ENCODE results near the gene CRLF1. TPM values are rescaled to one million over a fixed set of nuclear protein-coding genes. Genes with fewer than 3 reads are reported as not detected.

The CRLF1 gene
- polyA plus RNA-seq, 1 donor = 6.4 TPM

GRCh38 chr19:18557411-18558201 is 49.0 kb downstream of the CRLF1 start, which contains the start of gene KXD1:
Gene KXD1, plus strand, starts transcription at chr19:18557870. Its CDS starts 4,187 bp downstream, at chr19:18562057.
- DNase-seq = peak; percentile 97

DNA sequence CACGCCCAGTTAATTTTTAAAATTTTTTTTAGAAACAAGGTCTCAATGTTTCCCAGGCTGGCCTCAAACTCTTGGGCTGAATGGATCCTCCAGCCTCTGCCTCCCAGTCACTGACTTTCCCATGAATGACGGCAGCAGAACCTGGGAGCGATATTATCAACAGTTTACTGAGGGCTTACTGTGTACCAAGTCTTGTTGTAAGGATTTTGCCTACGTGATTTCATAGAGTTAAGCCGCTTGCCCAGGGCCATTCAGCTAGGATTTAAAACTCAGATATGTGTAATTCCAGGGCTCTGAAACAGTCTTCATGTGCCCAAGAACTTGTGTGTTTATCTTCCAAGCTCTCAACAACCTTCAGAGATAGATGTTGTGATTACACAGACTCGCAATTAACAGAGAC is 55.0 kb downstream of the CRLF1 start:
- DNase-seq = no peak

DNA sequence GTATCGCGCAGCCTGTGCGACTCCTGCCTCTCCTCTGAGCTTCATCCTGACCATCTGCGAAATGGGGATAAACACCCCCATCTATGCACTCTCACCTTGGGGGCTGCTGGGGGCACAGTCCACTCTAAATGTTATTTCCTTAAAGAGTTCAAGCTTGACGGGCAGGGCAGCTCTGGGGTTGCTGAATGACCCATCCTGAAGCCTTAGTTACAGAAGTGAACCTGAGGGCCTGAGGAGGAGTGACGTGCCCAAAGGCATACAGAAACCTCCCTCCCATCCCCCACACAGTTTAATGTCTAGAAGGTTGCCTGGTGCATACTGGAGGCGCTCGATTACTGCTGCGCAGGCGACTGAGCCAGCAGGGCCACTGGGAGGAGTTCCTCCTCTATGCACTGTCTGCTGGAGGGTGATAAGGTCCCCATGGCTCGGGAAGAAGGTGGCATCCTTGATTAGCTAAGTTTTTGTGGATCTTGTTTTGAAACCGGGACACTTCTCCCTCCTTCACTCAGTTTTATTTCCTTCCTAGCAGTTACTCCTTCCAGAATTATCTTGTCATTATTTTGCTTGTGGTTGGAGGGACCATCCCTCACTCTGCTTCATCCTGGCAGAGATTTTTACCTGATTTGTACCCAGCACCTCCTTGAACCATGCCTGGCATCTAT is 62.7 kb downstream of the CRLF1 start:
- DNase-seq = no peak

Other genes with a start within 250 kb of the CRLF1 start
- gene GDF15, start 220.6 kb downstream of the CRLF1 start, polyA plus RNA-seq (ENCODE audit: insufficient read length) = 0.41 TPM
- gene LRRC25, start 209.2 kb downstream of the CRLF1 start, polyA plus RNA-seq (ENCODE audit: insufficient read length) = 2.6 TPM
- gene SSBP4, start 187.4 kb downstream of the CRLF1 start, polyA plus RNA-seq (ENCODE audit: insufficient read length) = 135 TPM
- gene ISYNA1, start 168.7 kb downstream of the CRLF1 start, polyA plus RNA-seq (ENCODE audit: insufficient read length) = 231 TPM
- 20.8 TPM for gene ELL, start 84.7 kb downstream of the CRLF1 start, polyA plus RNA-seq (ENCODE audit: insufficient read length)
- 134 TPM for gene FKBP8, start 63.2 kb downstream of the CRLF1 start, polyA plus RNA-seq (ENCODE audit: insufficient read length)
- 77.3 TPM for gene KXD1, start 48.9 kb downstream of the CRLF1 start, polyA plus RNA-seq (ENCODE audit: insufficient read length)
- gene UBA52, start 34.9 kb downstream of the CRLF1 start, polyA plus RNA-seq (ENCODE audit: insufficient read length) = 1,296 TPM
- 32.7 TPM for gene REX1BD, start 18.0 kb downstream of the CRLF1 start, polyA plus RNA-seq (ENCODE audit: insufficient read length)
- 3.5 TPM for gene TMEM59L, start 6.1 kb upstream of the CRLF1 start, polyA plus RNA-seq (ENCODE audit: insufficient read length)
- gene KLHL26, start 30.2 kb upstream of the CRLF1 start, polyA plus RNA-seq (ENCODE audit: insufficient read length) = 5.4 TPM
- gene CRTC1, start 76.9 kb upstream of the CRLF1 start, polyA plus RNA-seq (ENCODE audit: insufficient read length) = 19.2 TPM
- gene COMP, start 184.5 kb upstream of the CRLF1 start, polyA plus RNA-seq (ENCODE audit: insufficient read length) = 2.0 TPM
- gene UPF1, start 225.2 kb upstream of the CRLF1 start, polyA plus RNA-seq (ENCODE audit: insufficient read length) = 44.7 TPM